SJSA1 (cell line): ENCODE measurements around the gene SIK3. TPM values are rescaled to one million over a fixed set of nuclear protein-coding genes. Genes with fewer than 3 reads are reported as not detected.

Experiments
- DNase-seq, 2 experiments: peaks; one replicate each; pipeline ENCODE4 v3.0.0-alpha.2; 2015 to 2020; ENCODE audit warnings: low spot score in 2 of 2, low read depth in 1 of 2
- H3K27ac ChIP-seq: fragments of 250-450 bp; sonication (Bioruptor Pico); 2 replicates; pipeline ENCODE4 v1.5.1; 2020; ENCODE audit warnings: mild to moderate bottlenecking, moderate library complexity
- H3K27me3 ChIP-seq: fragments of 250-450 bp; sonication (Bioruptor Pico); replicated peaks from 2 replicates; pipeline ENCODE4 v1.5.1; 2020; ENCODE audit warnings: mild to moderate bottlenecking, moderate library complexity
- H3K36me3 ChIP-seq: fragments of 250-450 bp; sonication (Bioruptor Pico); 2 replicates; pipeline ENCODE4 v1.5.1; 2020; ENCODE audit warnings: mild to moderate bottlenecking
- H3K4me1 ChIP-seq: fragments of 250-450 bp; sonication (Bioruptor Pico); replicated peaks from 2 replicates; pipeline ENCODE4 v1.6.1; 2021; ENCODE audit warnings: mild to moderate bottlenecking
- H3K4me3 ChIP-seq: fragments of 250-450 bp; sonication (Bioruptor Pico); 2 replicates; pipeline ENCODE4 v1.5.1; 2020; ENCODE audit warnings: mild to moderate bottlenecking
- H3K9me3 ChIP-seq: fragments of 250-450 bp; sonication (Bioruptor Pico); replicated peaks from 2 replicates; pipeline ENCODE4 v1.5.1; 2020; ENCODE audit warnings: mild to moderate bottlenecking
- total RNA-seq: library from RNA; depleted of rRNA; stranded (reverse); fragments of >200 nt; shearing (Covaris generic); gene quantifications from 2 replicates; pipeline ENCODE4 v1.2.3, GENCODE V29; 2014

Gene SIK3
- total RNA-seq, 1 experiment from 2014 or later, result 8.7 TPM

DNA sequence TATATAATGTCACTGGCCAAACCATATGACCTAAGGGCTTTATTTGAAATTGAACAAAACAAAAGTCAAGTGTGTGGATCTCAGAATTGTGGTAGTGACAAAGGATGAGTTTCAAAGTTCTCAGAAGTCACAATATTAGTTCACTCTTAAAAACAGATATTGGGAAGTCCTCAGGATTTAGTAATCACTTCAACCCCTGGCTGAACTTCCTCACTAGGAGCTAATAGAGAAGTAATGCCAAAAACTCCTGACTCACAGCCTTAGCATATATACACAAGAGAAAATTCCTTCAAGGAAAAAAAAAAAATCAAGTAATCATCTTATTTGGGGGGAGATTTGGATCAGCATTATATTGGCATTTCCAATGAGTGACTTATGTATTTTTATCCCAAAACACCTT, 185.2 kb downstream of the SIK3 start:
- Histone ChIP-seq H3K27ac (no peak overlapping the region), H3K36me3 (no peaks in the 10 kb centered on the region), H3K27me3 (no peaks in the 10 kb centered on the region), H3K9me3 (no peaks in the 10 kb centered on the region), H3K4me1 (no peaks in the 10 kb centered on the region), H3K4me3 (no peak overlapping the region)
- no peak for DNase-seq

DNA sequence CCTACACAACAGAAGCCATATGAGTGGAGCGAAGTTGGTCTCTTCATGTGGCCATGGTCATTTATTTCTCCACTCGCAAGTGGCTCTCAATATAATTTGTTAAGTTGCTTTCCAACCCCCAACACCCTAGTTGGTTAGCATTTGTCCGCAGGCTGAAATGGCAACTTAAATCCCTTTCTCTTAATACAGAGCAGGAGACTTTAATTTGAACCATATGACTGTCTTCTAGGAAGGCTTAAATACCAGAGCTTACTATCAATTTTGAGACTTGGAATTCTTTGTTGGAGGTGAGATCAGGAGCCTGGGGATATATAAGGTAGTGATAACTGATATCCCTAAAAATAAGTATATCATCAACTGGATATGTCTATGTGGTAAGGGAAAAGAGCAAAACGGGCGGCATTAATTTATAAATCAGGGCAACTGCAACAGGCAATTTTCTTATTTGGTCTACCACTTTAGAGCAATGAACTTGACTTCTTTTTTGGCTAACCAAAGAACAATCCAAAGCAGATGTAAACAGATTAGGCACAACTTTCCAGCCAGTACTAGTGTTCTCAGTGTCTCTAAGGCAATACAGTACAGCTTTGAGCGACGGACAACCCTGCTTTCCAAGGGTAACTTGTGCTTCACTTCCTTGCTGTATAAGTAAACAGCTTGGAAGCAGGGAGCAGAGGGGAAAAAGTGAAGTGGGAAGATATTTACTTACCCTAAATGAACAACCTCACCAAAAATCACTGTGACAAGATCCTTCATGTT, 186.1 kb downstream of the SIK3 start:
- no peaks in the 10 kb centered on the region for H3K36me3 ChIP-seq
- DNase-seq, result no peak
- no peaks in the 10 kb centered on the region for H3K9me3 ChIP-seq
- H3K4me3 ChIP-seq, result no peak overlapping the region
- no peaks in the 10 kb centered on the region for H3K27me3 ChIP-seq
- no peak overlapping the region for H3K27ac ChIP-seq
- no peaks in the 10 kb centered on the region for H3K4me1 ChIP-seq

GRCh38 chr11:116910847-116911246, 187.4 kb downstream of the SIK3 start:
- Histone ChIP-seq H3K4me3 (no peak overlapping the region), H3K27me3 (no peaks in the 10 kb centered on the region), H3K27ac (no peak overlapping the region), H3K9me3 (no peaks in the 10 kb centered on the region), H3K36me3 (no peaks in the 10 kb centered on the region), H3K4me1 (no peaks in the 10 kb centered on the region)
- DNase-seq, result no peak

DNA sequence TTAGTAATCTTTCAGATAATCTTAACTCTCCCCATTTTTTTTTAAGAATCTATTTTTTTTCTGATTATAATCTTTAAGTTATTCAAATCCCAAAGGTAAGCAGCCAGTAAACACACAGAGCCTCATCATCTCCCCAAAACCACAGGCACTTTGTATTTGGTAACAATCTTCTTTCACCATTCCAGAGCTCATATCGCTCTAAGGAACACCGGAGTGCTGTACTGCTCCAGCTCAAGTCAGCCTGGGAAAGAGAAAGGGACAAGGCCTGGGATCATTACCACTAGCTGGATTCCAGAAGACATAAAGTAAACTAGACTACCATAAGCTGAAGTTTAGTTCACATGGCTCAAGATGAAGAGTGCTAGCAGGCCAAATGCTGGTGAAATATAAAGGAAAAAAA, 187.8 kb downstream of the SIK3 start:
- H3K36me3 ChIP-seq, result no peaks in the 10 kb centered on the region
- no peak overlapping the region for H3K27ac ChIP-seq
- H3K9me3 ChIP-seq, result no peaks in the 10 kb centered on the region
- no peaks in the 10 kb centered on the region for H3K27me3 ChIP-seq
- no peak for DNase-seq
- no peak overlapping the region for H3K4me3 ChIP-seq
- no peaks in the 10 kb centered on the region for H3K4me1 ChIP-seq

DNA sequence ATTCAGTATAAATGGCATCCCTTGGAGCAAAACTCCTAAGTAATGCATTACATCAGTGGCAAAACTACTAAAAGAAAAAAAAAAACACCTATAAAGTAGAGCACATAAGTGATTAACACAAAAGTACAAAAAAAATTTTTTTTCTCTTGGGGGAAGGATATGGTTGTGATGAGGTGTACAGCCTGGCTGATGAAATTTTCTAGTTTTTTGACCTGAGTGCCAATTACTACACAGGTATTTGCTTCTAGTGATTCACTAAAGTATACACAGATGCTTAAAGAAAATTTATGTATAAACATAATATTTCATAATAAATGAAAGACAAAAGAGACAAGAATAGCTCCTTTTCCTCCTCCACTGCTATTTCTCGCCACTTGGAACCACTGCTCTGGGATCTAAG, 189.0 kb downstream of the SIK3 start:
- no peak overlapping the region for H3K4me3 ChIP-seq
- no peaks in the 10 kb centered on the region for H3K27me3 ChIP-seq
- H3K27ac ChIP-seq, result no peak overlapping the region
- H3K36me3 ChIP-seq, result no peaks in the 10 kb centered on the region
- DNase-seq, result no peak
- no peaks in the 10 kb centered on the region for H3K9me3 ChIP-seq
- H3K4me1 ChIP-seq, result no peaks in the 10 kb centered on the region

DNA sequence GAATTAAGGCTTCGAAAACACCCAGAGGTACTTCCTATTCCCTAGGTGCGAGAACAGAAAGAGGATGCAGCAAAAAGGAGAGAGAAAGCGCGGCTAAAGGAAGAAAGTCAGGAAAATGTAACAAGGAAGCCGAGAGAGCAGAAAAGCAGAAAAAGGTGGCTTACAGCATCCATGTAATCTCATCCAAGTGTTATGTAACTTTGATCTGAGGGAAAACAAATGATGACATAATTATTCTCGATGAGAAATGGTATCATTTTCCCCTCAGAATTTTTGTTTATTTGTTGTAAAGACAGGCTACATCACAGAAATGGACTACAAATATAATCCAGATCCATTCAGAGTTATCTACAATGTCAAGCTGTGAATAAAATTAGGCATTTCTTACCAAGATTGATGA, 191.7 kb downstream of the SIK3 start:
- H3K36me3 ChIP-seq, result no peaks in the 10 kb centered on the region
- no peaks in the 10 kb centered on the region for H3K4me1 ChIP-seq
- DNase-seq, result no peak
- H3K4me3 ChIP-seq, result no peak overlapping the region
- H3K27ac ChIP-seq, result no peak overlapping the region
- no peaks in the 10 kb centered on the region for H3K27me3 ChIP-seq
- no peaks in the 10 kb centered on the region for H3K9me3 ChIP-seq

DNA sequence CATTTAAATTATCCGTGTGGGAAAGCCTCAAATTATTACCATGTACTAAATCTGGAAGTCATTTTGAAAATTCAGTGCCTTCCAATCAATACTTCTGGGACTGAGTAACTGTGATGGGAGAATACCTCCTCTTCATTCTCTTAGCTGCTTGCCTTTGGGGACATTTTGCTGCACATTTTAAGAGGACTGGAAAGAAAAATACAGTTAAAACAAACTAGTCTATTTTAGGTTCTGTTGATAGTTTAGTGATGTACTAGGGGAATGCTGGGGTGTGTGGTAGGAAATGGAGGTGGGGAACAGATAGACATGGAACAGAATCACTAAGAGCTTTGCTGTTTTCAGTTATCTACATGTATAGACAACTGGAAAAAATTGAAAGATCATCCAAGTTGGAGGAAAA, 195.1 kb downstream of the SIK3 start:
- Histone ChIP-seq H3K4me1 (no peaks in the 10 kb centered on the region), H3K27me3 (no peaks in the 10 kb centered on the region), H3K36me3 (no peaks in the 10 kb centered on the region), H3K9me3 (no peaks in the 10 kb centered on the region), H3K27ac (no peak overlapping the region), H3K4me3 (no peak overlapping the region)
- DNase-seq, result no peak

DNA sequence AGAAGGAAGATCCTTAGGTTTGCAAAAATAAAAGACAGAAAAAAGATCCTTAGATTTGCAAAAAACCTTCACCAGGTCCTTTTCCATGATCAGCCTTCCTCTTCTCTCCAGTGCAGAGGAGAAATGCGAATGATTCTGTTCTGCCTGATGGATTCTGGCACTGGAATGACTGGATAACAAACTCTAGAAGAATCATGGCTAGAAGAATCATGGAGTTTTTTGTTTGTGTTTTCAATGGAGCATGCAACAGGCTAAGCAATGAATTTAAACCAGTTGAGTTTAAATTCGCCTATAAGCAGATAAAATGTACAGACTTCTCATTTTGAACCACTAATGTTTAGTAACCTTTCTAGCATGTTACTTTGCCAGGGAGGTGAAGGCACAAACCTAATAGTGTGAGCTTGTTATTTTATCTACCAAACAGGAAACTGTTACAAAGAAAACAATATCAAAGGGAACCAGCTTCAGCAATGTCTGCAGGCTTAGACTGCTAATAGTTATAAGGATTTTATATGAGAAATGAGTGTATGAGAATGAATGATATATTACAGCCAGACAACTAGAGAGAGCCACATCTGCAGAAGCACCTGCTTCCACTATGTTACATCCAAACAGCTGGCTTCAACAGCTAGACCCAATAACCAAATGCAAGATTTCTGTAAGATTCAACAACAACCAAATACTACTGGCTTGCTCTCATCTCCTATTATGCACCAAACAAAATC, 196.1 kb downstream of the SIK3 start:
- no peak overlapping the region for H3K27ac ChIP-seq

GRCh38 chr11:116901211-116901610, 197.0 kb downstream of the SIK3 start:
- Histone ChIP-seq H3K9me3 (no peaks in the 10 kb centered on the region), H3K4me3 (no peak overlapping the region), H3K27ac (no peak overlapping the region), H3K36me3 (no peaks in the 10 kb centered on the region), H3K4me1 (no peaks in the 10 kb centered on the region), H3K27me3 (no peaks in the 10 kb centered on the region)
- DNase-seq, result no peak

More for the DNA sequence above, 196.1 kb downstream of the SIK3 start:
- Histone ChIP-seq H3K4me3 (no peak overlapping the region), H3K4me1 (no peaks in the 10 kb centered on the region), H3K36me3 (no peaks in the 10 kb centered on the region), H3K27me3 (no peaks in the 10 kb centered on the region), H3K9me3 (no peaks in the 10 kb centered on the region)
- no peak for DNase-seq

GRCh38 chr11:116896211-116896610, 202.0 kb downstream of the SIK3 start:
- DNase-seq, result no peak

GRCh38 chr11:116895048-116895757, 203.0 kb downstream of the SIK3 start:
- Histone ChIP-seq H3K4me1 (peaks cover 28% of the 10 kb centered on the region), H3K36me3 (no peaks in the 10 kb centered on the region), H3K9me3 (no peaks in the 10 kb centered on the region), H3K4me3 (no peak overlapping the region), H3K27me3 (no peaks in the 10 kb centered on the region), H3K27ac (no peak overlapping the region)
- DNase-seq, result no peak

More at GRCh38 chr11:116896211-116896610, 202.0 kb downstream of the SIK3 start:
- Histone ChIP-seq H3K27ac (no peak overlapping the region), H3K4me3 (no peak overlapping the region), H3K27me3 (no peaks in the 10 kb centered on the region), H3K36me3 (no peaks in the 10 kb centered on the region), H3K4me1 (peaks cover 17% of the 10 kb centered on the region), H3K9me3 (no peaks in the 10 kb centered on the region)

- no peak overlapping the region for H3K4me3 ChIP-seq
- no peak for DNase-seq
- no peak overlapping the region for H3K27ac ChIP-seq
- H3K4me1 ChIP-seq, result peaks cover 31% of the 10 kb centered on the region
- no peaks in the 10 kb centered on the region for H3K27me3 ChIP-seq
- H3K36me3 ChIP-seq, result no peaks in the 10 kb centered on the region
- no peaks in the 10 kb centered on the region for H3K9me3 ChIP-seq
These were observed 204.3 kb downstream of the SIK3 start for GRCh38 chr11:116893906-116894305.

DNA sequence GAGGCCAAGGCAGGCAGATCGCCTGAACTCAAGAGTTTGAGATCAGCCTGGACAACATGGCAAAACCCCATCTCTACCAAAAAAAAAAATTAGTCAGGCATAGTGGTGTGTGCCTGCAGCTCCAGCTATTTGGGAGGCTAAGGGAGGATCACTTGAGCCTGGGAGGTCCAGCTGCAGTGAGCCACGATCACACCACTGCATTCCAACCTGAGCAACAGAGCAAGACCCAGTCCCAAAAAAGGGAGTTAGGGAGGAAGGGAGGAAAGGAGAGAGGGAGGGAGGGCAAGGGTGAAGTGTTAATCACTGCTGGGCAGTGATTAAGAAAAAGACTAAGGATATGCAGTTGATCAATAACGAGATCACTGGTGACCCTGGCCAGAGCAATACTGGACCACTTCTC, 204.8 kb downstream of the SIK3 start:
- Histone ChIP-seq H3K27ac (no peak overlapping the region), H3K27me3 (no peaks in the 10 kb centered on the region), H3K4me3 (no peak overlapping the region), H3K4me1 (peaks cover 36% of the 10 kb centered on the region), H3K36me3 (no peaks in the 10 kb centered on the region), H3K9me3 (no peaks in the 10 kb centered on the region)
- DNase-seq, result no peak

DNA sequence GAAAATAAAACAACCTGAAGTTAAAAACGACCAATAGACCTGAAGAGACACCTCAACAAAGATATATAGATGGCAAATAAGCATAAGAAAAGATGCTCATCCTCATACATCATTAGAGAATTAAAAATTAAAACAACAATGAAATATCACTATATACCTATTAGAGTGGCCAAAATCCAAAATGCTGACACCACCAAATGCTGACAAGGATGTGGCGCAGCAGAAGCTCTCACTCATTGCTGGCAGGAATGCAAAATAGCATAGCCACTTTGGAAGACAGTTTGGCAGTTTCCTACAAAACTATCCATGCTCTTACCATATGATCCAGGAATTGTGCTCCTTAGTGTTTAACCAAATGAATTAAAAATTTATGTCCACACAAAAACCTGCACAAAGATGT, 205.9 kb downstream of the SIK3 start:
- DNase-seq, result no peak
- Histone ChIP-seq H3K4me1 (peaks cover 46% of the 10 kb centered on the region), H3K27ac (no peak overlapping the region), H3K27me3 (no peaks in the 10 kb centered on the region), H3K9me3 (no peaks in the 10 kb centered on the region), H3K4me3 (no peak overlapping the region), H3K36me3 (no peaks in the 10 kb centered on the region)
